Jurkat, Clone E6-1 (cell line): ENCODE data around the gene PDE3A.
"Not testable (repeated sequence)": the region's sequence is repeated elsewhere in the genome, so short reads cannot be mapped to it uniquely, and the experiment has no call there.

Experiments used
- DNase-seq: peaks from one replicate; pipeline ENCODE4 v3.0.0-alpha.2; 2011; ENCODE audit warnings: low read depth, low spot score
- H3K4me3 ChIP-seq: 2 replicates; pipeline ENCODE4 v1.5.1; 2011; ENCODE audit warnings: mild to moderate bottlenecking, low read length, control low read depth, moderate library complexity

The PDE3A gene

DNA sequence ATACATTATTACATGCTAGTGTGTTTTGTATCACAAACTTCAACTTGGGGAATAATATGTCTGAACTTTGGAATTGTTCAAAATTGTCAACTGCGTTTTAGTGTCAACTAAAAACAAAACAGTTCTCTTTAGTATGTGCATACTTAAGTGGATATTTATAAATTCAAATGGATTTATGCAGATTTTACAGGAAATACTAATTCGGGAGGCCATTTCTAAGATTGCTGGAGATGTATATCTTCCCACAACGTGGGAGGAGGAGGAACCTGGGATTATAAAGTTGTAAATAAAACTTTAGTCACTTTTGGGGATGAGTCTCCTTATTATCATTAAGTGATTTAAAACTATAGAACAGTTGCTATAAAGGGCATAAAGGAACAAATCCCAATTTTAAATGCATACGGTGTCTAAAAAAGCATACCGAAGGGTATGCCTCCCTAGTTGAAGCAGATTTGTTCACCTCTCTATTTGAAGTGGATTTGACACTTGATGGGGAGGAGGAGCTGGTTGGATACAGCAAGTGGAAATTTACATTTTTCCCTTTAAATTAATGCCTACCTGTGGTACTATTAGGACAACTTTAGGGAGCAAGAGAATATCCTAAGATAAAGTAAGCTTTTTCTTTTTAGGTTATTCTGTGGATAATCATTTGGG, 2.7 kb downstream of the PDE3A start:
- DNase-seq: no peak
- H3K4me3 ChIP-seq: no peak overlapping the region

DNA sequence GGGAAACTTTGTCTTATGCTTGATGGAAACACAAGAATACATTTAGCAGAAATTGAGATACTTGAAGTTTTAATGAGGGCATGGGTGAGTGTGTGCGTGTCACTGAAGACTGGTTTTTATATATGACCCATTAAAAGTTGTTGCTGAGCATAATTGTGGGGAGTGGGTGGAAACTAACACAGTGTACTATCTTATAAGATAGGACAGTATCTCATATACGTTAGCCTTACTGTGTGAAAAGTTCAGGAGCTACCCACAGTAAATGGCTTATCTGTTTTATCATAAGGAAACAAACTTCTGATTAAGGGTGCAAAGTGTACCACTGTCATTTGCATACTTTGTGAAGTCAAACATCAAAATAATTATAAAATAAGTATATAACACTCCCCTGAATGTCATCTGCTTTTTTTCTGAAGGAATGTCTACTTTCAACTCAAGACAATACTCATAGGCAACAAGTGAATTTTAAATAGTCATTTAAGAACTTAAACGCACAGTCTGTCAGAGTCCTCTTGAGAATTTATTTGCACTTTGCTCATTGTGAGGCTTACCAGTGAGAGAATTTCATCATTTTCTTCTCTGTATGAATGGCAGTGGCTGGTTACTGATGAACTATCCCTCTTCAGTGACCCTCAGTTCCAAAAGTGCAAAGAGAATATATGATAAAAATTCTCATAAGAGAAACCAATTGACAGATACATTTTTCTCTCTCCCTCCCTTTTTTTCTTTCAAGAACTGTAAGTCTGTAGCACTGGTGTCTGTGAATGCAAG, 4.2 kb downstream of the PDE3A start:
- no peak overlapping the region for H3K4me3 ChIP-seq
- no peak for DNase-seq

DNA sequence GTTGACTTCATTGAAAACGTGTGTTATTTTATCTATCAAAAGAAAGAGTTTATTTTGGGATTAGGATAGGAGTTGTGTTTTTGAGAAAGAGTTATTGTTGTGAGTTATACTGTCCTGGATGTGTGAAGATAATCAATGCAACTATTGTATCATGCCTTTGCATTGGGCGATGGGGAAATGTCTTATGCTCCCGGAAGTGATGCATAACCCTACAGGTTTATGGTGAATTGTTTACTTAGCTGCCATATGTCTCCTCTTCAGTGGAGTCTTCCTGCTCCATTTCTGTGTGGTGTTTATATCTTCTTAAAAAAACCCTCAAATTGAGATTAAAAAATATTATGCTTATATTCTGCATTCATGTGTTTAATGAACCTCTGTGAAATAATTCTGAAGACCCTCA, 6.5 kb downstream of the PDE3A start:
- DNase-seq: no peak
- H3K4me3 ChIP-seq: no peak overlapping the region

DNA sequence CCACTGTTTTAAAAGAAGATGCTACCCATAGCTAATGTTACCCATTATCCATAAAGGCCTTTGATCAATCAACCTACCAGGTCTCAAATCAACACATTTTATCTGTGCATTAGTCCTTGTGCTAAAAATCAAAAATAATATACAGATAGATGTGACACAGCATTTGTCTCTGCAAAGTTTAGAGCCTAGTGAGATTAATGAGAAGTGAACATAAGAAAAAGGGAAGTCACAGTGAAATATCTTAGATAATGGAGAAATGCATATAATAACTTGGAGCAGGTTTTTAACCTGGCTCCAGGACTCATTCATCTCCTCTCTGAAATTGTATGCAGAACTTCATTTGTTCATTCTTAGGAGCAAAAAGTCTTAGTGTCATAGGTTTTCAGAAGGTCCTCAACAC, 7.2 kb downstream of the PDE3A start:
- H3K4me3 ChIP-seq: no peak overlapping the region
- no peak for DNase-seq

DNA sequence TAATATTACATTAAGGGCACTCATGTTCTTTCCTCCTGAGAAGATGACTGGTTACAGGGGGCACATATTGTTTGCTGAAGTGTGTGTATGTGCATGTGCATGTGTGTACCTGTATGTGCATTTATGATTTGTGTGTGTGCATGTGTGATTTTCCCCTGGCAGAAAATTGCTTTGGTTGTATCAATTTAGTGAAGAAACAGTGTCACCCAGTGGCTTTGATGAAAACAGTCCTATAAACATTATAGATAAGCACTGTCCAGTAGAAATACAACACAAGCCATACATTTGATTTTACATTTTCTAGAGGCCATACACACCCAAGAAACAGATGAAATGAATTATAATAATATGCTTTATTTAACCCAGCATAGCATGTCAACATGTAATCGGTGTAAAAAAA, 8.6 kb downstream of the PDE3A start:
- H3K4me3 ChIP-seq: no peak overlapping the region
- DNase-seq: peak; percentile 17

DNA sequence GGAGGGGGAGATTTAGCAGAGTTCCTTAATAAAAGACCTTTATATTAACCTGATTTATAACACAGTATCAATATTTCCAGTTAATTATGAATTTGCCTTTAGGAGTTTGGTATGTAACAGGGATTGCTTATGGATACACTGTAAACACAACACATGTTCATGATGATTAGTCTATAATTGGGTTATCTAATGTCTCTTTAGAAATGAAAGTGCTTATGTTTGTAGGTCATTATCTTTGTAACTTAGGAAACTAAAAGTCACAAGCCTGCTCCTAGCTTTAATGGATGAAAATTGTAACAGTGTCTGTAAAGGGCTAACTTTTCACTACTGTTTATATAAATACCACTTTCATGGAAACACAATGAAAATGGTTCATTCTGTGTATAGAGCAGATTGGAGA, 9.4 kb downstream of the PDE3A start:
- DNase-seq: no peak
- no peak overlapping the region for H3K4me3 ChIP-seq

DNA sequence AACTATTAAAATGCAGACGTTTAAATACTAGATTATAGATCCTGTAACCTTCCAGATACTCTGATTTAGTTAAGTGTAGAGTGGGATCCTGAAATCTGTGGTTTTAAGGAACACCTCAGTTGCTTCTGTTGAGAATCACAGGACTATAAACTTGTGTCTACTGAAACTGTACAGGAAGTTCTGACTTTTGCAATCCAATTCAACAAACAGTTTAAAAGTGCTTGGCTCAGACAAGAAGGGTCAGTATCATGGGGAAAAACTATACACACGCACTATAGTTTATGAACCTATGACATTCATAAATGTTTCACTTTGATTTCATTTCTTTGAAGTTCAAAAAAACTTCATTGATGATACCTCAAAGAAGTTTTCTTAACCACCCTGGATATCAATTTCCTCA, 13.8 kb downstream of the PDE3A start:
- H3K4me3 ChIP-seq: no peak overlapping the region
- no peak for DNase-seq

DNA sequence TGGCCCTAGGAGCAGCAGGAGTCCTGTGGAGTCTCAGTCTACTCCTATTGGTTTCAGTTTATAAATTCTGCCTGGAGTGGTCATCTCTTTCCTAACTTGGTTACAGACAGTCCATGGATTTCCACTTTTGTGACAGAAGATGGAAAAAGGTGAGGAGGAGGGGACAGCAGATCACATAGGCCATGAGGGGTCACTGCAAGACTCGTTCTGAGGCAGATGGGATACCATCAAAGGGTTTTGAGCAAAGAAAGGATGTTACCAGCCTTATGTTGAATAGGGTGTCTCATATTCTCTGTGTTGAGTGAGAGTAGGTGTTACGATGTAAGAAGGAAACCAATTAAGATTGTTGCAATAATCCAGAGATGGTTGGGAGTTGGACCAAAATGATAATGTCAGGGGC, 15.3 kb downstream of the PDE3A start:
- no peak for DNase-seq
- H3K4me3 ChIP-seq: no peak overlapping the region

DNA sequence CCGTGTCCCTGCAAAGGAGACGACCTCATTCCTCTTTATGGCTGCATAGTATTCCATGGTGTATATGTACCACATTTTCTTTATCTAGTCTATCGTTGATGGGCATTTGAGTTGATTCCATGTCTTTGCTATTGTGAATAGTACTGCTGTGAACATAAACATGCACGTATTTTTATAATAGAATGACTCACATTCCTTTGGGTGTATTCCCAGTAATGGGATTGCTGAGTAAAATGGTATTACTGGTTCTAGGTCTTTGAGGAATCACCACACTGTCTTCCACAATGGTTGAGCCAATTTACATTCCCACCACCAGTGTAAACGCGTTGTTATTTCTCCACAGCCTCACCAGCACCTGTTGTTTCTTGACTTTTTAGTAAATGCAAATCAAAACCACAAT, 16.5 kb downstream of the PDE3A start:
- H3K4me3 ChIP-seq, DNase-seq: not testable (repeated sequence)

DNA sequence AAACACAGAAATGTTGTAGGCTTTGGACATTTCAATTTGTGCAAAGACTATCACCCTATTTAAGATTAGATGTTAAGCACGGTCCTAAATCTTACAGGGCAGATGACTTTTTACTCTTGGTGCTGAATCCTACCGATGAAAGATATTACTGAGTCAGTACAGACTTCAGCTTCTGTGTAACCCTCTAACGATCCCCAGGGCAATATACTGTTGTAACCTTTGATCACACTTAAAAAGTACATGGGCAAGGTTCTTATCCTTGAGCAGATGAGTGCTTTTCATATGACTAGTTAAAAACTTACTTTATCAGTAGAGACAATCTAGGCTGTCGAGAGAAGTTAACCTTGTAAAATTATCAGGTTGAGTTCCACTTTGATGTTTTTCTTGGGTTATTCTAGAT, 22.5 kb downstream of the PDE3A start:
- H3K4me3 ChIP-seq: no peak overlapping the region
- no peak for DNase-seq

DNA sequence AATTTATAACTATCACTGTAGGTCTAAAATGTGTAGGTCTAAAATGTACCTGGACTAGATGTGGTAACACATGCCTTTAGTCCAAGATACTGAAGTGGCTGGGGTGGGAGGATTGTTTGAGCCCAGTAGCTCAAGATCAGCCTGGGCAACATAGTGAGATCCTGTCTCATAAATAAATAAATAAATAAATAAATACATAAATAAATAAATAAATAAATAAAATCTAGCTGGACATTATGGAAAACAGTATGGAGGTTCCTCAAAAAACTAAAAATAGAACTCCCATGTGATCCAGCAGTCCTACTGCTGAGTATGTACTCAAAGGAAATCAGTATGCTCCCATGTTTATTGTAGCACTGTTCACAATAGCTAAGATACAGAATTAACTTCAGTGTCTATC, 24.0 kb downstream of the PDE3A start:
- no peak overlapping the region for H3K4me3 ChIP-seq
- no peak for DNase-seq

DNA sequence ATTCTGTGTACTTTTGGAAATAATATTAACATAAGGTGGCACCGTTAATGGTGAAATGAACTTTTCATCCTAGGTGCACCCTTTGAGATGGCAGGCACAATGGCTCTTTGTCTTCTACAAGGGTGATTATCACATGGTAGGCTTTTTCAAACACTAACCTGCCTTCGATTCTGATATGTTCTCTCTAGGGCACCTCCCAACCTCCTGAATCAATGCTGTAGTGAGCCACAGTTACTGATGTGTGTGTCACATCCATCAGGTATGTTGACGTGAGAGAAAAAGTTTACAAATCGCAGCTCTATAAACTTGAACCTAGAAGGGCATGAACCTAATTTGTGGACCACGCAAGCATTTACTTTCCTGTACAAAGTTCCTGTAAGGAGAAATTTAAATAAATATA, 25.4 kb downstream of the PDE3A start:
- no peak overlapping the region for H3K4me3 ChIP-seq
- DNase-seq: no peak

DNA sequence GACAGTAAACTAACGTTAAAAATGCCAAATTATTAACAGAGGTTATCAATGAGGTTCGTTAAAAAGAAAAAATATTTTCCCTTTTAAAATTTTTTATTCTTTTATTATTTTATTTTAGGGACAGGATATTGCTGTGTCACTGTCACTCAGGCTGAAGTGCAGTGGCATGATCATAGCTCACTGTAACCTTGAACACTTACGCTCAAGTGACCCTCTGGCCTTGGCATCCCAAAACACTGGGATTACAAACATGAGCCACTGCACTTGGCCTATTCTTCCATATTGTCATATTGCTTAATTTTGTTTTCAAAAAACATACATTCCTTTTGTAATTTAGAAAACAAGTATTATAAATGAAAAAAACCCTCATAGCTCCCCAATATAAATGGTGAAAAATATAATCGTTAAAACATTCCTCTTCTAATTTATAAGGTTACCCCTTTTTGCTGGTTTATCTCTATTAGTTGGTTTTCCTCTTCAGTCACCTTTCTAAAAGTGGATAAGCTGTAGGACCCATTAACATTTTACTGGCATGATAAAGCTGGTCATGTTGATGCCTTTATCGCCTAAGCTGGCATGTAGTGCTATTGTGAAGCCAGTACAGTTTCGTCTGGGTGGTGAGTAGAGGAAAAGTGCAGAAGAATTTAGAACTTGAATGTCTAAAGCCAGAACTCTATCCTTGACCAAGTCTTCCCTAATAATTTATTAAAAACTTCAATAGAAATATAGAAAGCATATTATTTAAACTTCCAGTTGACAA, 27.6 kb downstream of the PDE3A start:
- no peak for DNase-seq
- no peak overlapping the region for H3K4me3 ChIP-seq

DNA sequence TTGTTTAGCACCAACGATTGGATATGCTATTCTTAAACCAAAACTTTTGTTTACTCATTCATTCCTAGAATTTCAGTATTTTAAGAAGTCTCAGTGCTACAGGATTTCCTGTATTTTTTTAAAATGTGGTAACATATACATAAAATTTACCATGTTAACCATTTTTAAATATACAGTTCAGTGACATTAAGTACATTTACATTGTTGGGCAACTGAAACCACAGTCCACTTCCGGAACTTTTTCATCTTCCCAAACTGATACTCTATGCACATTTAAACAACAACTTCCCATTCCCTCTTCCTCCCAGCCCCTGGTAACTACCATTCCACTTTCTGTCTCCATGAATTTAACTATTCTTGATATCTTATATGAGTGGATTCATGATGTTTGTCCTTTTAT, 30.3 kb downstream of the PDE3A start:
- no peak overlapping the region for H3K4me3 ChIP-seq
- no peak for DNase-seq

DNA sequence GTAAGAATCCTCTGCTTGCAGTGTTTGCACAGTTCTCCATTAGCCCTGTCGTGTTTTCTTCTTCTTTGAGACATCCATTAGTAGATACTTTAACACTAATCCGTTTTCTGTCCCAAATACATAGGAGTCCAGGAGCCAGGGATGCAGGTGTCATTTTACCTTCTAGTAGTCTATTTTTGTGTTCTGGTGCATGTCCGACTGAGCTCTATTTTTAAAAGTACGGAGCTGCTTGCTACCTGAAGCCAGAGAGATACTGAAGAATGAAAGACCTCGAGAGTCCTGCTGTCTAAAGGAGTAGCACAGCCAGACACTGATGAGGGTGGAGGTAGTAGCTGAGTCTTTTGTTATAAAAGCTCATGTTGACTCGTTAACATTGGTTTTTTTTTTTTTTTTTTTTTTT, 31.7 kb downstream of the PDE3A start:
- no peak overlapping the region for H3K4me3 ChIP-seq

DNA sequence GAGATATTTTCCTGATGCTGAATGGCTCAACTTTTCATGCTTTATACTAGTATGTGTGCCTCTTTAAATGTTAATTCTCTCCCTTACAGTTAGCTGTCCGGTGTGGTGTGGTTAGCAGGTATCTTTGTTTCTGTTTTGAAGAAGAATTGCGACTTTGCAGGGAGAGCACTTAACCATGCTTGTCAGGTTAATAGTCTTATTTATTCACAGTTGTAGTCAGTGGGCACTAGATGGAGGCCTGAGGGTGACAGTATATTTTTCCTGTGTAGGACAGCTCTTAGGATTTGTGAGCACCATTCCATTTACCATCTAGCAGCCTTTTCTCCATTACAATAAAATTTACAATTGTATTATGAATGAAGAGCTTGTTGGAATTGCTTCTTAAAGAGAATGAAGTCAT, 34.9 kb downstream of the PDE3A start:
- H3K4me3 ChIP-seq: no peak overlapping the region
- DNase-seq: no peak

More for the DNA sequence above, 31.7 kb downstream of the PDE3A start:
- no peak for DNase-seq

DNA sequence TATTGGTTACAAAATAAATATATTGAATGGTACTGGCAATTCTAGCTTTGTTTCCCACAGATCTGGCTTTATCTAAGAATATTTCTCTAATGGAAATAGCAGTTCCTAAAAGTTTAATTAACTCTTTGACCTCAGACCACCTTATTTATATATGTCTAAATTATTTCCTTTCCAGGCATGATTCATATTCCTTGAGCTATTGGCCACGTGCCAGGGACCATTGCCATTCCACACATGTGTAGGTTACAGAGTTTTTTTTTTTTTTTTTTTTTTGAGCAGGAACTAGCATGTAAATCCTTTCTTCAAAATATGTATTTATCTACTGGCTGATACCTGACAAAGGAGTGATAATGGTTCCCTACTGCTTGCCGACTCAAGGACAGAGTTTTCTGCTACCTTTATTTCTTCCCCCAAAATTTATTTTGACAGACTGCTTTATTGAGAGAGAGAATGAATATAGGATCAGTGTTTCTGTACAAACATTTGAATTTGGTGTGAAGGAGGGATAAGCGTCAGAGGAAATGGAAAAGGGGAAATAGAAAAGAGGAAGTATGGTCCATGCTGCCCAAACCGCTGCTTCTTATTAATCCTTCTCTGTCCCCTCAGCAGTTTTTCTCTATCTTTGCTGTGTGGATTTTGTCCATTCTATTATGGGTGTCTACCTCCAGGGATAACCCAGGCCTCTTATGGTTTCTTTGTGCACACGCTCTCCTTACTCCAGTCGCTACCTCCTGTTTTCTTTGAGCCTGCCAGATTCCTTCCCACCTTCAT, 36.4 kb downstream of the PDE3A start:
- no peak for DNase-seq
- no peak overlapping the region for H3K4me3 ChIP-seq

DNA sequence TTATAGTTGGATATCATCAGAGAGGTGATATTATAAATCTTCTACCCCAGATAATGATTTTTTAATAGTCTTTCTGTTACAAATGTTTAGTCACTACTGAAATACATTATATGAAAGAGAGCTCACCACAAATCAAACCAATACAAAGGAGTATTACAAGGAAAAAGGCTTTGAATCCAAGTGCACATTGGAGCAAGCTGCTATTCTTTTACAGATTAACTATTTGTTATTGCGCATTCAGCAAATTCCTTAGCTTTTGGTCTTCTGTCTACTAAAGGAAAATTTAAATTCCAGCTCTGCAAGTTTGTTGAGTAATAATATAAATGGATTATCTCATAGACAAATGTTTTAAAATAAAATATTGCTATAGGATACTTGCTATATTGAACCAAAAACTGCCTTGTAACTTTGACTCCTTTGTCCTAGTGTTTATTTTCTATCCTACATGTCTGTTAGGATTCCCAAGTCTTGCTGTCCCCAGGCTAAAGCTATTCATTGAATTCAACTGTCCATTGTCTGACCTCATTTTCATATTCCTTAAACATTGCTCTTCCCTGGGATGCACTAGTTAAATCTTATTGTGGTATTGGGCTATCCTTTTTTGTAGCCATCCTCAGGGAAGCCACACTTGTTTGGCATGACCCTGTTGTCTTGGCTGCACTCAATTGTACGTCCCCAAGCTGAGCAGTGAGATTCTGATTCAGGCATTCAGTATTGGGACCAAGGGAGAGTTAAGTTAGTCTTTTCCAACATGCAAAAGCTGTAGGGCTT, 41.5 kb downstream of the PDE3A start:
- DNase-seq: no peak
- no peak overlapping the region for H3K4me3 ChIP-seq

DNA sequence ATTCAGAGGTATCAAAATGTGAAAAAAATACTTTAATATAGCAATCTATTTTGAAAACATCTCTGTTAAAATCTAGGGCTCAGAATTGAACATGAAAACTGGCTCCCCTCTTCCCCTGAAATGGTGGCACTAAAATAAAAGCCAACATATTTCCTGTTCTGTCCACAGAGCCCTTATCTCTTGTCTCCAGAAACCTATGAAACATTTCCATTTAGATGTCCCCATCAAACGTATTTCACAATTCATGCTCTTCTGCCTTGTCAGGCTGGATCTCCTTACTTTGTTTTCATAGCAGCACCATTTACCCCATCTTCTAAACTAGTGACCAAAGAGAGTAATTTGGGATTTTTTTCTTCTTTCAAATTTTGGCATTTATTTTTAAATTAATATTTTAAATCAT, 42.4 kb downstream of the PDE3A start:
- peak; percentile 25 for DNase-seq
- no peak overlapping the region for H3K4me3 ChIP-seq
